ENCODE data around the gene DAB2IP. TPM values are rescaled to one million over a fixed set of nuclear protein-coding genes. Genes with fewer than 3 reads are reported as not detected.
A peak's percentile ranks its signal among the peaks of the same experiment; 100 is the strongest.

DAB2IP gene
- total RNA-seq, 6 experiments from 2014 or later = 15.1 to 21.6 (median 19.0) TPM

DNA sequence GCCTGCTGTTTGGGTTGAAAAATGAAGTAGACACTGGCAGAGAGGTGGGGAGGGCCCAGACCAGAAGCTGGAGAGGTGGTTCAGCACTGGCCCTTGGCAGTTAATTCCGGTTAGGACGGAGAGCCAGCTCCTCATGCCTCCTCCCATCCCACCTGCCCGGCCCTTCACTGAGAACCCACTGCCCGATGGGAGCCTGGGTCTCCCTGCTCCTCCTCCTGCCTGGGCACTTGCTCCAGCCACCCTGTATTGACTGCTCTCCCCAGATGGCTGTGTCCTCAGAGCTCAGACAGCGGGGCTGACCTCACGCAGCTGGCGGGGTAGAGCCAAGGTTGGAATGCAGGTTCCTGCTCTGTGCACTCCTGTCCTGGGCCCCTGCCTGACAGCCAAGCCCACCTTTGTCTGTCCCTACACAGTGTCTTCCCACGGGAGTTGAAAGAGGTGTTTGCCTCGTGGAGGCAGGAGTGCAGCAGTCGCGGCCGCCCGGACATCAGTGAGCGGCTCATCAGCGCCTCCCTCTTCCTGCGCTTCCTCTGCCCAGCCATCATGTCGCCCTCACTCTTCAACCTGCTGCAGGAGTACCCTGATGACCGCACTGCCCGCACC, 114.7 kb downstream of the DAB2IP start:
- DNase-seq (no peak), ATAC-seq (no peak)
- Histone ChIP-seq H3K27ac (no peak overlapping the region), H3K27me3 (no peaks in the 10 kb centered on the region), H3K36me3 (peaks cover 0 to 38% (median 17%) of the 10 kb centered on the region in 4 donors), H3K9me3 (no peaks in the 10 kb centered on the region), H3K4me1 (peaks cover 0 to 7% (median 0%) of the 10 kb centered on the region in 4 donors), H3K4me3 (no peak overlapping the region)
- TF ChIP-seq, protein P1, sequence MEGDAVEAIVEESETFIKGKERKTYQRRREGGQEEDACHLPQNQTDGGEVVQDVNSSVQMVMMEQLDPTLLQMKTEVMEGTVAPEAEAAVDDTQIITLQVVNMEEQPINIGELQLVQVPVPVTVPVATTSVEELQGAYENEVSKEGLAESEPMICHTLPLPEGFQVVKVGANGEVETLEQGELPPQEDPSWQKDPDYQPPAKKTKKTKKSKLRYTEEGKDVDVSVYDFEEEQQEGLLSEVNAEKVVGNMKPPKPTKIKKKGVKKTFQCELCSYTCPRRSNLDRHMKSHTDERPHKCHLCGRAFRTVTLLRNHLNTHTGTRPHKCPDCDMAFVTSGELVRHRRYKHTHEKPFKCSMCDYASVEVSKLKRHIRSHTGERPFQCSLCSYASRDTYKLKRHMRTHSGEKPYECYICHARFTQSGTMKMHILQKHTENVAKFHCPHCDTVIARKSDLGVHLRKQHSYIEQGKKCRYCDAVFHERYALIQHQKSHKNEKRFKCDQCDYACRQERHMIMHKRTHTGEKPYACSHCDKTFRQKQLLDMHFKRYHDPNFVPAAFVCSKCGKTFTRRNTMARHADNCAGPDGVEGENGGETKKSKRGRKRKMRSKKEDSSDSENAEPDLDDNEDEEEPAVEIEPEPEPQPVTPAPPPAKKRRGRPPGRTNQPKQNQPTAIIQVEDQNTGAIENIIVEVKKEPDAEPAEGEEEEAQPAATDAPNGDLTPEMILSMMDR (IDR thresholded peaks at IDR 0.05) = no peak
- TF ChIP-seq POLR2A (IDR thresholded peaks at IDR 0.05) = no peak
- 75% methylated on average over 2 of the region's 19 CpGs for WGBS (ENCODE audit: insufficient coverage, low coverage, low lambda C conversion rate, missing lambda C conversion rate)
- intact Hi-C loops (cut with DNase I) = no loop called here

DNA sequence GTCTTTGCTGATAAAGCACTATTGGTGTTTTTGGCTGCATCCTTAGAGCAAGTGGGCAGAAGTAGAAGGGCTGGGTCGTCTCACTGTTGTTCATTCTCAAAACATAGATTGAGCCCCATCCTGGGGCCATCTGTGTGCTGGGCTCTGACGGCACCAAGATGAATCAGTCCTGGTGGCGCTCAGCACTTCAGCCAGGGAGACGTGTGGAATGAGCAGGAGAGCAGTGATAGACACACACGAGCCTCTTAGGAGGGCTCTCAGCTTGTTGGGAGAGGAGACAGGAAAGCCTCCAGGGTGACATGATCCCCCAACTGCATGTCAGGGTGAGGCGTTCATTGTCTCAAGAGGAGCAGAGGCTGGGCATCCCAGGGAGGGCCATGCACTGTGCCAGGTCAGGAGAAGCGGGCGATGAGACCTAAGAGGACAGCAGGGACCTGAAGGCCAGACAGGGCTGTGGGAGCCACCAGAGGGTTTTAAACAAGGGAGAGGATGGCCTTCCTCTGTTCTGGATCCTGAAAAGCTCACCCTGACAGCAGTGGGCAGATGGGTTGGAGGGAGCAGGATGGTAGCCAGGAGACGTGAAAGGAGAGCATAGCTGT, 115.8 kb downstream of the DAB2IP start:
- intact Hi-C loops (cut with DNase I) = no loop called here
- TF ChIP-seq, protein P1 (IDR thresholded peaks at IDR 0.05) = no peak
- TF ChIP-seq POLR2A (IDR thresholded peaks at IDR 0.05) = no peak
- Histone ChIP-seq H3K4me1 (peaks cover 0 to 7% (median 3%) of the 10 kb centered on the region in 4 donors), H3K4me3 (no peak overlapping the region), H3K9me3 (no peaks in the 10 kb centered on the region), H3K27ac (no peak overlapping the region), H3K27me3 (no peaks in the 10 kb centered on the region), H3K36me3 (peaks cover 0 to 40% (median 17%) of the 10 kb centered on the region in 4 donors)
- DNase-seq = peak in 1 of 3 donors; percentile 20
- 85% methylated on average over 5 of the region's 9 CpGs for WGBS (ENCODE audit: insufficient coverage, low coverage, low lambda C conversion rate, missing lambda C conversion rate)
- no peak for ATAC-seq

DNA sequence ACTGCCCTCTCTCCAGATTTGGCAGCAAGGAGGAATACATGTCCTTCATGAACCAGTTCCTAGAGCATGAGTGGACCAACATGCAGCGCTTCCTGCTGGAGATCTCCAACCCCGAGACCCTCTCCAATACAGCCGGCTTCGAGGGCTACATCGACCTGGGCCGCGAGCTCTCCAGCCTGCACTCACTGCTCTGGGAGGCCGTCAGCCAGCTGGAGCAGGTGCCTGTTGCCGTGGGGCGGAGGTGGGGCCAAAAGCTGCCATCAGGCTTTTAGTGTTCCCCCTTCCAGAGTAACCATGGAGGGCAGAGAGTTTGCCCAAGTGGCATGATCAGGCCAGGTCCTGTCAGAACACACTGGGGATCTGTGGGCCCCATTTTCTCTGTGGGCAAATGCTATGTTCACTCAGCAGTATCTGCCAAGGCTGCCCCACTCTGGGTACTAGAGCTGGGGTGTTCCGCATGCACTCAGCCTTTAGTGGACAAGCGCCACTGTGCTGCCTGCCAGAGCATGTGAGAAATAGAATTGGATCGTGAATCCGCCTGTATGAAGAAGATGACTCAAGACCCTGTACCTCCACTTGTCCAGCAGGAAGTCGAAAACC, 117.1 kb downstream of the DAB2IP start:
- TF ChIP-seq POLR2A (IDR thresholded peaks at IDR 0.05) = no peak
- TF ChIP-seq, protein P1 (IDR thresholded peaks at IDR 0.05) = no peak
- H3K27ac ChIP-seq = no peak overlapping the region
- no peak overlapping the region for H3K4me3 ChIP-seq
- H3K27me3 ChIP-seq = no peaks in the 10 kb centered on the region
- no peaks in the 10 kb centered on the region for H3K9me3 ChIP-seq
- peaks cover 0 to 40% (median 17%) of the 10 kb centered on the region in 4 donors for H3K36me3 ChIP-seq
- WGBS (ENCODE audit: insufficient coverage, low coverage, low lambda C conversion rate, missing lambda C conversion rate) = 96% methylated on average over 5 of the region's 15 CpGs
- intact Hi-C loops (cut with DNase I) = no loop called here
- H3K4me1 ChIP-seq = peaks cover 0 to 17% (median 6%) of the 10 kb centered on the region in 4 donors
- DNase-seq (peak in 2 of 3 donors; percentile 9 to 35), ATAC-seq (no peak)

DNA sequence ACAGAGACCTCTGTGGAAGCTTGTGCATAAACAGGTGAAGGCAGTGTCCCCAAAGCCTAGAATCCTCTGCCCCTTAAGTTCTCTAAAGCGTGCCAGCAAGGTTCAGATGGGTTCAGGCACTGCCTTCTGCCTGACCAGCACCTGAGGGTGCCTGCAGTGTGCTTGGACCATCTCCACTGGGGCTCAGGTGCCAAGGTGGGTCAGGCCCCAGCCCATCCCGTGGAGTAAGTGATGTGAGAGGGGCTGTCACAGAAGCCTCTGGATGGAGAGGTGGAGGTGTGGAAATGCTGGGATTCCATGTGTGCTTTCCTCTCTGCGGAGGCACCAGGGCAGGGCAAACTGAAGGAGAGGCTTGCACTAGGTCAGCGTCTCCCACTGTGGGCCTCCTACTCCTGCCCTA, 118.5 kb downstream of the DAB2IP start:
- DNase-seq = peak in 1 of 3 donors; percentile 10
- Histone ChIP-seq H3K9me3 (no peaks in the 10 kb centered on the region), H3K4me3 (no peak overlapping the region), H3K4me1 (peaks cover 0 to 27% (median 7%) of the 10 kb centered on the region in 4 donors), H3K27ac (no peak overlapping the region), H3K36me3 (peaks cover 0 to 40% (median 17%) of the 10 kb centered on the region in 4 donors), H3K27me3 (no peaks in the 10 kb centered on the region)
- no peak for ATAC-seq
- intact Hi-C loops (cut with DNase I) = no loop called here
- TF ChIP-seq POLR2A (IDR thresholded peaks at IDR 0.05) = no peak
- TF ChIP-seq, protein P1 (IDR thresholded peaks at IDR 0.05) = no peak
- WGBS (ENCODE audit: insufficient coverage, low coverage, low lambda C conversion rate, missing lambda C conversion rate) = 100% methylated on average over 1 of the region's 4 CpGs
